GM10248 (cell line): Measurements from ENCODE around the gene HOXA11.

ENCODE experiments used
- CTCF ChIA-PET: fragments of 300-600 bp; sonication (Branson Sonifier 250); formaldehyde crosslinking; extraction: SDS; loops from one replicate; lab custom pipeline; 2021; ENCODE audit warnings: antibody characterized with exemption; lab: Yijun Ruan, JAX
- POLR2A ChIA-PET: fragments of 350-650 bp; sonication (Branson Sonifier 250); formaldehyde crosslinking; extraction: SDS; loops from one replicate; lab custom pipeline; 2020; ENCODE audit warnings: antibody characterized with exemption; lab: Yijun Ruan, JAX
- DNase-seq: peaks from one replicate; pipeline ENCODE4 v3.0.0; 2012; ENCODE audit errors: extremely low spot score
- CTCF ChIP-seq: IDR thresholded peaks from 2 replicates; pipeline ENCODE4 v1.5.1; 2012; ENCODE audit warnings: mild to moderate bottlenecking, low read depth; ENCODE audit errors: extremely low read depth, missing control alignments, control extremely low read depth

HOXA11 gene

GRCh38 chr7:27176962-27177794, 7.9 kb downstream of the HOXA11 start:
- no peak for TF ChIP-seq CTCF
- DNase-seq: no peak
- ChIA-PET POLR2A (no interaction called here), CTCF (interaction anchor here (0.9 to 3.4 kb wide), 6 partner anchors 15 to 884 kb away, joined by 3 to 18 read pairs (median 4); no protein-coding TSS in a partner anchor)

GRCh38 chr7:27176524-27176845, 8.5 kb downstream of the HOXA11 start:
- no peak for DNase-seq
- no peak for TF ChIP-seq CTCF
- ChIA-PET CTCF (interaction anchor here (0.9 to 3.4 kb wide), 6 partner anchors 15 to 885 kb away, joined by 3 to 18 read pairs (median 4); no protein-coding TSS in a partner anchor), POLR2A (no interaction called here)

GRCh38 chr7:27175626-27176523, 9.2 kb downstream of the HOXA11 start:
- TF ChIP-seq CTCF: no peak
- CTCF ChIA-PET: interaction anchor here (1.4 to 3.4 kb wide), 4 partner anchors 14 to 886 kb away, joined by 3 to 18 read pairs (median 9); no protein-coding TSS in a partner anchor
- DNase-seq: no peak
- POLR2A ChIA-PET: no interaction called here

- POLR2A ChIA-PET: no interaction called here
- no peak for DNase-seq
- CTCF ChIA-PET: interaction anchor here (0.8 kb wide), 1 partner anchor 21 kb away, joined by 3 read pairs; no protein-coding TSS in a partner anchor
- TF ChIP-seq CTCF: no peak
Measured at GRCh38 chr7:27174874-27175625, 10.0 kb downstream of the HOXA11 start.

GRCh38 chr7:27173956-27174873, 10.8 kb downstream of the HOXA11 start, which contains the start of gene HOXA10:
Gene HOXA10 (minus strand): TSS chr7:27174320. CDS start chr7:27174306, 14 bp downstream.
- POLR2A ChIA-PET: no interaction called here
- no peak for DNase-seq
- no peak for TF ChIP-seq CTCF
- CTCF ChIA-PET: interaction anchor here (0.8 to 1.0 kb wide), 2 partner anchors 22 kb away, joined by 3 to 4 read pairs; no protein-coding TSS in a partner anchor
